Esophagus (tissue), 2 donors: ENCODE measurements around the gene BRD1. TPM values are rescaled to one million over a fixed set of nuclear protein-coding genes. Genes with fewer than 3 reads are reported as not detected.

Experiments
- polyA plus RNA-seq, 2 donors: library from polyadenylated mRNA; stranded (reverse); fragments of 200-250 nt; gene quantifications; one replicate each; pipeline ENCODE4 v1.2.3, GENCODE V29; 2013
- donor health status: healthy with polysubstance abuse.
- donor health status: Bipolar disorder and iron deficiency.

BRD1 gene
- polyA plus RNA-seq, 2 donors = 17.7 to 23.5 TPM

Other genes with a start within 250 kb of the BRD1 start
- gene ZBED4, start 26.0 kb upstream of the BRD1 start, polyA plus RNA-seq = 1 to 10 TPM; 4.7 to 4.9 TPM
- gene ALG12, start 90.6 kb upstream of the BRD1 start, polyA plus RNA-seq = 1 to 10 TPM; 8.6 TPM
- 10 to 100 TPM; 16.1 to 31.2 TPM for gene CRELD2, start 90.8 kb upstream of the BRD1 start, polyA plus RNA-seq
- 10 to 100 TPM; 33.8 to 43.4 TPM for gene PIM3, start 132.9 kb upstream of the BRD1 start, polyA plus RNA-seq
- not detected for gene IL17REL, start 184.9 kb upstream of the BRD1 start, polyA plus RNA-seq
- not detected for gene TTLL8, start 230.4 kb upstream of the BRD1 start, polyA plus RNA-seq